ENCODE measurements around the gene PPAN.

Gene PPAN

GRCh38 chr19:10100163-10100785 is 5.9 kb upstream of the PPAN start:
- H3K4me3 ChIP-seq: no peak overlapping the region
- in situ Hi-C loops (cut with MboI; ENCODE audit: low sequenced_read_pairs): loop anchor here (10.0 kb wide), 1 partner anchor 165 kb away; the partner anchor contains the start of gene OLFM2
- H3K36me3 ChIP-seq (replicated peaks): no peaks in the 10 kb centered on the region
- DNase-seq (ENCODE audit: low spot score in 2 of 2): no peak
- H3K4me1 ChIP-seq: peaks cover 7% of the 10 kb centered on the region; the same call in 1 of the 2 replicates
- peaks cover 5% of the 10 kb centered on the region for H3K27me3 ChIP-seq (ENCODE audit: low read depth)
- peaks cover 3% of the 10 kb centered on the region for H3K9me3 ChIP-seq

GRCh38 chr19:10102787-10103236 is 3.4 kb upstream of the PPAN start:
- Histone ChIP-seq H3K4me1 (peaks cover 5% of the 10 kb centered on the region), H3K36me3 (replicated peaks) (peaks cover 10% of the 10 kb centered on the region), H3K27me3 (ENCODE audit: low read depth) (no peaks in the 10 kb centered on the region), H3K9me3 (no peaks in the 10 kb centered on the region), H3K4me3 (no peak overlapping the region)
- DNase-seq (ENCODE audit: low spot score in 2 of 2): no peak
- in situ Hi-C loops (cut with MboI; ENCODE audit: low sequenced_read_pairs): loop anchor here (10.0 kb wide), 1 partner anchor 168 kb away; the partner anchor contains the start of gene OLFM2

- in situ Hi-C loops (cut with MboI; ENCODE audit: low sequenced_read_pairs): loop anchor here (10.0 kb wide), 1 partner anchor 169 kb away; the partner anchor contains the start of gene OLFM2
- Histone ChIP-seq H3K27me3 (ENCODE audit: low read depth) (no peaks in the 10 kb centered on the region), H3K4me1 (peaks cover 5% of the 10 kb centered on the region), H3K36me3 (replicated peaks) (peaks cover 23% of the 10 kb centered on the region), H3K9me3 (no peaks in the 10 kb centered on the region), H3K4me3 (no peak overlapping the region)
- DNase-seq (ENCODE audit: low spot score in 2 of 2): no peak
These were observed 2.0 kb upstream of the PPAN start for GRCh38 chr19:10104130-10104513.

- Histone ChIP-seq H3K27me3 (ENCODE audit: low read depth) (no peaks in the 10 kb centered on the region), H3K9me3 (no peaks in the 10 kb centered on the region), H3K36me3 (replicated peaks) (peaks cover 31% of the 10 kb centered on the region), H3K4me3 (no peak overlapping the region), H3K4me1 (peaks cover 5% of the 10 kb centered on the region)
- in situ Hi-C loops (cut with MboI; ENCODE audit: low sequenced_read_pairs): loop anchor here (10.0 kb wide), 1 partner anchor 170 kb away; the partner anchor contains the start of gene OLFM2
- DNase-seq (ENCODE audit: low spot score in 2 of 2): no peak
These were observed 1.3 kb upstream of the PPAN start for GRCh38 chr19:10104665-10105508.

- Histone ChIP-seq H3K36me3 (replicated peaks) (peaks cover 38% of the 10 kb centered on the region), H3K27me3 (ENCODE audit: low read depth) (no peaks in the 10 kb centered on the region), H3K9me3 (no peaks in the 10 kb centered on the region), H3K4me1 (peaks cover 5% of the 10 kb centered on the region), H3K4me3 (peak overlapping the region; percentile 85)
- in situ Hi-C loops (cut with MboI; ENCODE audit: low sequenced_read_pairs): loop anchor here (10.0 kb wide), 1 partner anchor 171 kb away; the partner anchor contains the start of gene OLFM2
- DNase-seq (ENCODE audit: low spot score in 2 of 2): no peak
These were observed 558 bp upstream of the PPAN start for GRCh38 chr19:10105509-10106099.

GRCh38 chr19:10107254-10107653 is 1.1 kb downstream of the PPAN start:
- H3K4me1 ChIP-seq: peaks cover 5% of the 10 kb centered on the region
- no peak for DNase-seq (ENCODE audit: low spot score in 2 of 2)
- H3K27me3 ChIP-seq (ENCODE audit: low read depth): no peaks in the 10 kb centered on the region
- peaks cover 50% of the 10 kb centered on the region for H3K36me3 ChIP-seq (replicated peaks)
- in situ Hi-C loops (cut with MboI; ENCODE audit: low sequenced_read_pairs): loop anchor here (10.0 kb wide), 1 partner anchor 172 kb away; the partner anchor contains the start of gene OLFM2
- peak overlapping the region; percentile 85 for H3K4me3 ChIP-seq
- H3K9me3 ChIP-seq: no peaks in the 10 kb centered on the region

GRCh38 chr19:10107817-10108367 is 1.7 kb downstream of the PPAN start:
- Histone ChIP-seq H3K4me1 (peaks cover 5% of the 10 kb centered on the region), H3K36me3 (replicated peaks) (peaks cover 50% of the 10 kb centered on the region), H3K27me3 (ENCODE audit: low read depth) (no peaks in the 10 kb centered on the region), H3K4me3 (peak overlapping the region; percentile 85; the same call in 1 of the 2 replicates), H3K9me3 (no peaks in the 10 kb centered on the region)
- in situ Hi-C loops (cut with MboI; ENCODE audit: low sequenced_read_pairs): loop anchor here (10.0 kb wide), 1 partner anchor 173 kb away; the partner anchor contains the start of gene OLFM2
- DNase-seq (ENCODE audit: low spot score in 2 of 2): no peak

GRCh38 chr19:10109528-10109927 is 3.4 kb downstream of the PPAN start:
- Histone ChIP-seq H3K4me3 (no peak overlapping the region), H3K9me3 (no peaks in the 10 kb centered on the region), H3K27me3 (ENCODE audit: low read depth) (no peaks in the 10 kb centered on the region), H3K4me1 (peaks cover 5% of the 10 kb centered on the region), H3K36me3 (replicated peaks) (peaks cover 59% of the 10 kb centered on the region)
- DNase-seq (ENCODE audit: low spot score in 2 of 2): no peak
- in situ Hi-C loops (cut with MboI; ENCODE audit: low sequenced_read_pairs): loop anchor here (10.0 kb wide), 1 partner anchor 175 kb away; the partner anchor contains the start of gene OLFM2

GRCh38 chr19:10110076-10110971 is 4.2 kb downstream of the PPAN start:
- Histone ChIP-seq H3K27me3 (ENCODE audit: low read depth) (no peaks in the 10 kb centered on the region), H3K4me3 (no peak overlapping the region), H3K36me3 (replicated peaks) (peaks cover 65% of the 10 kb centered on the region), H3K4me1 (peaks cover 5% of the 10 kb centered on the region), H3K9me3 (no peaks in the 10 kb centered on the region)
- in situ Hi-C loops (cut with MboI; ENCODE audit: low sequenced_read_pairs): no loop called here
- no peak for DNase-seq (ENCODE audit: low spot score in 2 of 2)

- in situ Hi-C loops (cut with MboI; ENCODE audit: low sequenced_read_pairs): no loop called here
- Histone ChIP-seq H3K9me3 (no peaks in the 10 kb centered on the region), H3K4me3 (no peak overlapping the region), H3K27me3 (ENCODE audit: low read depth) (no peaks in the 10 kb centered on the region), H3K36me3 (replicated peaks) (peaks cover 72% of the 10 kb centered on the region), H3K4me1 (peaks cover 5% of the 10 kb centered on the region)
- no peak for DNase-seq (ENCODE audit: low spot score in 2 of 2)
These were observed 4.8 kb downstream of the PPAN start for GRCh38 chr19:10110972-10111317.

- H3K4me1 ChIP-seq: peaks cover 5% of the 10 kb centered on the region
- no peak for DNase-seq (ENCODE audit: low spot score in 2 of 2)
- no peak within 1 kb of the TSS for H3K4me3 ChIP-seq
- peaks cover 76% of the 10 kb centered on the region for H3K36me3 ChIP-seq (replicated peaks)
- in situ Hi-C loops (cut with MboI; ENCODE audit: low sequenced_read_pairs): no loop called here
- no peaks in the 10 kb centered on the region for H3K9me3 ChIP-seq
- no peaks in the 10 kb centered on the region for H3K27me3 ChIP-seq (ENCODE audit: low read depth)
These were observed 5.2 kb downstream of the PPAN start, which contains the start of gene P2RY11 for GRCh38 chr19:10111405-10111811. P2RY11 (plus strand) TSS chr19:10111693; CDS start chr19:10111722, 29 bp downstream.

GRCh38 chr19:10112037-10112761 is 6.0 kb downstream of the PPAN start:
- H3K4me1 ChIP-seq: peaks cover 3% of the 10 kb centered on the region
- no peaks in the 10 kb centered on the region for H3K9me3 ChIP-seq
- in situ Hi-C loops (cut with MboI; ENCODE audit: low sequenced_read_pairs): no loop called here
- no peak overlapping the region for H3K4me3 ChIP-seq
- H3K27me3 ChIP-seq (ENCODE audit: low read depth): no peaks in the 10 kb centered on the region
- peaks cover 80% of the 10 kb centered on the region for H3K36me3 ChIP-seq (replicated peaks)
- no peak for DNase-seq (ENCODE audit: low spot score in 2 of 2)
